Activated CD8-positive, alpha-beta memory T cell treated with anti-CD3 and anti-CD28 coated beads for 4 hours (primary cell): Measurements from ENCODE around the gene GASK1B.

Source experiments
- DNase-seq, 2 donors: peaks; one replicate each; pipeline ENCODE4 v3.0.0-alpha.2; 2020; ENCODE audit warnings: low read depth in 2 of 2

Gene GASK1B

GRCh38 chr4:158186815-158187214, 14.0 kb upstream of the GASK1B start:
- no peak for DNase-seq

- DNase-seq: no peak
Measured at GRCh38 chr4:158182736-158183135, 9.9 kb upstream of the GASK1B start.

GRCh38 chr4:158181906-158182305, 9.1 kb upstream of the GASK1B start:
- no peak for DNase-seq

- no peak for DNase-seq
Measured at GRCh38 chr4:158179465-158179864, 6.6 kb upstream of the GASK1B start.

- DNase-seq: no peak
Measured at GRCh38 chr4:158176776-158177175, 4.0 kb upstream of the GASK1B start.

GRCh38 chr4:158176108-158176507, 3.3 kb upstream of the GASK1B start:
- DNase-seq: no peak

GRCh38 chr4:158170691-158171561, 1.9 kb downstream of the GASK1B start:
- DNase-seq: no peak

GRCh38 chr4:158169931-158170690, 2.7 kb downstream of the GASK1B start:
- DNase-seq: no peak

- no peak for DNase-seq
Measured at GRCh38 chr4:158169506-158169905, 3.3 kb downstream of the GASK1B start.

GRCh38 chr4:158168606-158169005, 4.2 kb downstream of the GASK1B start:
- no peak for DNase-seq

GRCh38 chr4:158166701-158167100, 6.1 kb downstream of the GASK1B start:
- DNase-seq: no peak

GRCh38 chr4:158164768-158165213, 8.0 kb downstream of the GASK1B start:
- DNase-seq: no peak

GRCh38 chr4:158163941-158164767, 8.7 kb downstream of the GASK1B start:
- no peak for DNase-seq

GRCh38 chr4:158162631-158163030, 10.2 kb downstream of the GASK1B start:
- no peak for DNase-seq

- DNase-seq: no peak
Measured at GRCh38 chr4:158161551-158162354, 11.1 kb downstream of the GASK1B start.

GRCh38 chr4:158159718-158160094, 13.1 kb downstream of the GASK1B start:
- DNase-seq: no peak

- no peak for DNase-seq
Measured at GRCh38 chr4:158159054-158159717, 13.6 kb downstream of the GASK1B start.

- DNase-seq: no peak
Measured at GRCh38 chr4:158157412-158157811, 15.4 kb downstream of the GASK1B start.

GRCh38 chr4:158155656-158156356, 17.0 kb downstream of the GASK1B start:
- DNase-seq: no peak

- no peak for DNase-seq
Measured at GRCh38 chr4:158147151-158147550, 25.7 kb downstream of the GASK1B start.
